ENCODE measurements around the gene CD37. TPM values are rescaled to one million over a fixed set of nuclear protein-coding genes. Genes with fewer than 3 reads are reported as not detected.
"Not testable (repeated sequence)": the region's sequence is repeated elsewhere in the genome, so short reads cannot be mapped to it uniquely, and the experiment has no call there.

Gene CD37
- total RNA-seq, 1 experiment from 2014 or later = not detected

GRCh38 chr19:49328741-49329140 is 6.5 kb upstream of the CD37 start:
- DNase-seq (ENCODE audit: low spot score) = no peak

GRCh38 chr19:49331187-49331586 is 4.0 kb upstream of the CD37 start:
- not testable (repeated sequence) for DNase-seq (ENCODE audit: low spot score)

- peak; percentile 28 for DNase-seq (ENCODE audit: low spot score)
Measured at GRCh38 chr19:49331616-49332055, 3.6 kb upstream of the CD37 start.

GRCh38 chr19:49332691-49333417 is 2.4 kb upstream of the CD37 start:
- DNase-seq (ENCODE audit: low spot score) = not testable (repeated sequence)

GRCh38 chr19:49333418-49333805 is 1.8 kb upstream of the CD37 start:
- no peak for DNase-seq (ENCODE audit: low spot score)

GRCh38 chr19:49333811-49334288 is 1.4 kb upstream of the CD37 start:
- no peak for DNase-seq (ENCODE audit: low spot score)

DNA sequence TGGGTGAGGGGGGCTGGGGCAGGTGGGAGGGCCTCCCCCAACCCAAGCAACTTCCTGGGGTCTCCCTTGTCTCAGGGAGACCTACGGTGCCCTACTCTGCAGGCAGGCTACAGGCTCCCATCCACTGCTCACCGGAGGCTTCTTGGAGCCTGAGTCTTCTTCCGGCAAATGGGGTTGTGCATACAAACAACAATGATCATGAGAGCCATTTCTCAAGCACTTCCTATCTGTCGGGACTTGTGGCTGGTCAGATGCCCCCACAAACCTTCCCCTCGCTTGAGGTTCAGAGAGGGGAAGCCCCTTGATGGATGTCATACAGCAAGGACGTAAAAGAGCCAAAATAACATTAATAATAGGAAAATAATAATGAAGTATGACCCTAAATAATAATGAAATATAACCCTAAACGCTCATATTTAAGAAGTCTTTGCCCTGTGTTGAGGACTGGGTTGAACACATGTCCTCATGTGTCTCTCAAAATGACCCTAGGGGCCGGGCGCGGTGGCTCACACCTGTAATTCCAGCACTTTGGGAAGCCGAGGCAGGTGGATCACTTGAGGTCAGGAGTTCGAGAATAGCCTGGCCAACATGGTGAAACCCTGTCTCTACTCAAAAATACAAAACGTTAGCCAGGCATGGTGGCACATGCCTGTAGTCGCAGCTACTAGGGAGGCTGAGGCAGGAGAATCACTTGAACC is 727 bp downstream of the CD37 start:
- DNase-seq (ENCODE audit: low spot score) = no peak

GRCh38 chr19:49336482-49337266 is 1.5 kb downstream of the CD37 start:
- DNase-seq (ENCODE audit: low spot score) = no peak

- DNase-seq (ENCODE audit: low spot score) = no peak
Measured at GRCh38 chr19:49337267-49338022, 2.2 kb downstream of the CD37 start.

- DNase-seq (ENCODE audit: low spot score) = no peak
Measured at GRCh38 chr19:49338023-49338677, 2.9 kb downstream of the CD37 start.

DNA sequence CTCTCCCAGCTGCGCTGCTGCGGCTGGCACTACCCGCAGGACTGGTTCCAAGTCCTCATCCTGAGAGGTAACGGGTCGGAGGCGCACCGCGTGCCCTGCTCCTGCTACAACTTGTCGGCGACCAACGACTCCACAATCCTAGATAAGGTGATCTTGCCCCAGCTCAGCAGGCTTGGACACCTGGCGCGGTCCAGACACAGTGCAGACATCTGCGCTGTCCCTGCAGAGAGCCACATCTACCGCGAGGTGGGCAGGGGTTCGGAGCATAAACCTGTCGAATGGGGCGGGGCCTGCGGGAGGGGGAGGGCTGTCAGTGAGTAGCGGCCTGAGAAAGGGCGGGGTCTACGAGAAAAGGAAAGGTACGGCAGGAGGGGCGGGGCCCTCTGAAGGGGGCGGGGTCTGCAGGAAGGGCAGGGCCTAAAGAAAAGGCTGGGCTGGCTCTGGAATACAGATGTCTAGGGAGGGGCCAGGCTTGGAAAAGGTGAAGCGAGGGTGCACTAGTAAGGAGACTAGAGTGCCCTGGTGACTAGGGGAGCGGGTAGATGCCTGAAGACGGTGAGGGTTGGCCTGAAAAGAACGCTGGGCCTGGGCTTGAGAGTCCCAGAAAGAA is 3.6 kb downstream of the CD37 start:
- DNase-seq (ENCODE audit: low spot score) = no peak

GRCh38 chr19:49339301-49340068 is 4.3 kb downstream of the CD37 start:
- DNase-seq (ENCODE audit: low spot score) = no peak

- DNase-seq (ENCODE audit: low spot score) = no peak
Measured at GRCh38 chr19:49340069-49340864, 5.1 kb downstream of the CD37 start.

- DNase-seq (ENCODE audit: low spot score) = no peak
Measured at GRCh38 chr19:49340865-49341718, 5.9 kb downstream of the CD37 start.

GRCh38 chr19:49342291-49342721 is 7.1 kb downstream of the CD37 start:
- DNase-seq (ENCODE audit: low spot score) = no peak

DNA sequence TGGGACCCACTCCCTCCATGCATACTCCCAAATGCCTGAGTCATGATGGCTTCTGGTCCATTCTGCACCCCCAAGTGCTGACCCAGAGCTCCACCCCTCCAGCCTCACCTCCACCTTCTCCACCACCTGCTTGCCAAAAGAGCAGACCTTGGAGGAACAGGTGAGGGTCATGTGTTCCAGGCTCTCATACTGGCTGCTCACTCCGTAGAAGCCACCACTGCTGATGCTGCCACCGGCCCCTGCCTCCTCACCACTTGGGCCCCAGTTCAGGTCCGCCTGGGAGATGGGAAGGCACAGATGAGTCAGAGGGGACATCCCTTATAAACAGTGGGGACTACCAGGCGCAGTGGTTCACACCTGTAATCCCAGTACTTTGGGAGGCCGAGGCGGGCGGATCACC is 7.9 kb downstream of the CD37 start:
- DNase-seq (ENCODE audit: low spot score) = no peak

- no peak for DNase-seq (ENCODE audit: low spot score)
Measured at GRCh38 chr19:49344505-49345423, 9.6 kb downstream of the CD37 start.
